Retinal pigment epithelial cell (primary cell): ENCODE data around the gene OPRL1.
"Not testable (repeated sequence)": the region's sequence is repeated elsewhere in the genome, so short reads cannot be mapped to it uniquely, and the experiment has no call there.

Experiments
- DNase-seq: peaks from one replicate; pipeline ENCODE4 v3.0.0-alpha.2; 2010; ENCODE audit warnings: low read depth
- H3K4me3 ChIP-seq: 2 replicates; pipeline ENCODE4 v1.5.1; 2011; ENCODE audit warnings: mild to moderate bottlenecking, low read length, control low read depth, moderate library complexity
- TF ChIP-seq, protein P1 (sequence below): conservative IDR thresholded peaks from 2 replicates; pipeline ENCODE4 v1.5.1; 2011; ENCODE audit warnings: low read depth, low read length, control low read depth, inconsistent platforms

OPRL1 gene

DNA sequence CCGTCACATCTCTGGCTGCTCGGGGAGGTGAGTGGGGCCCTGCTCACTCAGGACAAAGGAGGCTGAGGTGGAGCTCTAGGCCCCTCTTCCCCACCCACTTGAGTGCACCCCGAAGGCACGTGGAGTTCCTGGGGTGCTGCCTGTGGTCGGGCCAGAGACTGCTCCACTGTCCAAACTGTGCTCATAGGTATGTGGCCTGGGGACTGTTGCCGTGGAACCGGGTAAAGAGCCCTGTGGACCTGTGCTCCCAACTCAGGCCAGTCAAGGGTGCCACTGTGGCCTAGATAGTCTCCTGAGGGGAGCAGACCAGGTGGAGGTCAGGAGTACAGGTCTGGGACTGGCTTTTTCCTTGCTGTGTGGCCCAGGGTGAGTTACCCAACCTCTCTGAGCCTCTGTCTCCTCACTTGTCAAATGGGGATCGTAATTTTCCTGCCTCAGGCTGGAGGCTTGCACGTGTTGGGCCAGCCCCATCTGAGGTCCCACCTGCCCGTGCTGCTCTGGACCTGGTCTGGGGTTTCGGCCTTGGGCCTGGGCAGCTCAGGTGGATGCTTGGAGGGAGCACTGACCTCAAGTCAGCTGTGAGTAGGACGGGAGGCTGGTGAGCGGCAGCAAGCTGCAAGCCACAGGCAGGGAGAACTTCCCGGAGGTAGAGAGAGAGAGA lies 39.9 kb downstream of the OPRL1 start:
- no peak for DNase-seq
- no peak overlapping the region for H3K4me3 ChIP-seq
- TF ChIP-seq, protein P1, sequence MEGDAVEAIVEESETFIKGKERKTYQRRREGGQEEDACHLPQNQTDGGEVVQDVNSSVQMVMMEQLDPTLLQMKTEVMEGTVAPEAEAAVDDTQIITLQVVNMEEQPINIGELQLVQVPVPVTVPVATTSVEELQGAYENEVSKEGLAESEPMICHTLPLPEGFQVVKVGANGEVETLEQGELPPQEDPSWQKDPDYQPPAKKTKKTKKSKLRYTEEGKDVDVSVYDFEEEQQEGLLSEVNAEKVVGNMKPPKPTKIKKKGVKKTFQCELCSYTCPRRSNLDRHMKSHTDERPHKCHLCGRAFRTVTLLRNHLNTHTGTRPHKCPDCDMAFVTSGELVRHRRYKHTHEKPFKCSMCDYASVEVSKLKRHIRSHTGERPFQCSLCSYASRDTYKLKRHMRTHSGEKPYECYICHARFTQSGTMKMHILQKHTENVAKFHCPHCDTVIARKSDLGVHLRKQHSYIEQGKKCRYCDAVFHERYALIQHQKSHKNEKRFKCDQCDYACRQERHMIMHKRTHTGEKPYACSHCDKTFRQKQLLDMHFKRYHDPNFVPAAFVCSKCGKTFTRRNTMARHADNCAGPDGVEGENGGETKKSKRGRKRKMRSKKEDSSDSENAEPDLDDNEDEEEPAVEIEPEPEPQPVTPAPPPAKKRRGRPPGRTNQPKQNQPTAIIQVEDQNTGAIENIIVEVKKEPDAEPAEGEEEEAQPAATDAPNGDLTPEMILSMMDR, result no peak

DNA sequence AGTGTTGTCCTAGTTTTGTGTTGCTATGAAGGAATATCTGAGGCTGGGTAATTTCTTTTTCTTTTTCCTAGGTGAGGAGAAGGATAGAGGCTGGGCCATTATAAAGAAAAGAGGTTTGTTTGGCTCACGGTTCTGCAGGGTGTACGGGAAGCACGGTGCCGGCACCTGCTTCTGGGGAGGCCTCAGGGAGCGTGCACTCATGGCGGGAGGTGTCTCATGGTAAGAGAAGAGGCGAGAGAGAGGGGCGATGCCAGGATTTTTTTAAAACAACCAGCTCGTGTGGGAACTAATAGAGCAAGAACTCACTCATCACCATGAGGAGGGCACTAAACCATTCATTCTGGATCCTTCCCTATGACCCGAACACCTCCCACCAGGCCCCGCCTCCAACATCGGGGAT lies 41.7 kb downstream of the OPRL1 start:
- TF ChIP-seq, protein P1, result no peak
- DNase-seq, result no peak
- H3K4me3 ChIP-seq, result no peak overlapping the region

DNA sequence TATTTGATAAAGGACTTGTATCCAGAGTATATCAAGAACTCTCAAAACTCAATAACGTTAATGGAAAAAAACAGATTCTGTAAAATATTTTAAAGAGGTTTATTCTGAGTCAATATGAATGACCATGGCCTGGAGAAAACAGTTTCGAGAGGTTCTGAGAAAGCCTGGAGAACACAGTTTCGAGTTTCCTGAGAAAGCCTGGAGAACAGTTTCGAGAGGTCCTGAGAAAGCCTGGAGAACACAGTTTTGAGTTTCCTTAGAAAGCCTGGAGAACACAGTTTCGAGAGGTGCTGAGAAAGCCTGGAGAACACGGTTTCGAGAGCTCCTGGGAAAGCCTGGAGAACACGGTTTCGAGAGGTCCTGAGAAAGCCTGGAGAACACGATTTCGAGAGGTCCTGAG lies 43.0 kb downstream of the OPRL1 start:
- DNase-seq, H3K4me3 ChIP-seq: not testable (repeated sequence)

DNA sequence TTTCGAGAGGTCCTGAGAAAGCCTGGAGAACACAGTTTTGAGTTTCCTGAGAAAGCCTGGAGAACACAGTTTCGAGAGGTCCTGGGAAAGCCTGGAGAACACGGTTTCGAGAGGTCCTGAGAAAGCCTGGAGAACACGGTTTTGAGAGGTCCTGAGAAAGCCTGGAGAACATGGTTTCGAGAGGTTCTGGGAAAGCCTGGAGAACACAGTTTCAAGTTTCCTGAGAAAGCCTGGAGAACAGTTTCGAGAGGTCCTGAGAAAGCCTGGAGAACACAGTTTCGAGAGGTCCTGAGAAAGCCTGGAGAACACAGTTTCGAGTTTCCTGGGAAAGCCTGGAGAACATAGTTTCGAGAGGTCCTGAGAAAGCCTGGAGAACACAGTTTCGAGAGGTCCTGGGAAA lies 43.6 kb downstream of the OPRL1 start:
- H3K4me3 ChIP-seq, DNase-seq: not testable (repeated sequence)

DNA sequence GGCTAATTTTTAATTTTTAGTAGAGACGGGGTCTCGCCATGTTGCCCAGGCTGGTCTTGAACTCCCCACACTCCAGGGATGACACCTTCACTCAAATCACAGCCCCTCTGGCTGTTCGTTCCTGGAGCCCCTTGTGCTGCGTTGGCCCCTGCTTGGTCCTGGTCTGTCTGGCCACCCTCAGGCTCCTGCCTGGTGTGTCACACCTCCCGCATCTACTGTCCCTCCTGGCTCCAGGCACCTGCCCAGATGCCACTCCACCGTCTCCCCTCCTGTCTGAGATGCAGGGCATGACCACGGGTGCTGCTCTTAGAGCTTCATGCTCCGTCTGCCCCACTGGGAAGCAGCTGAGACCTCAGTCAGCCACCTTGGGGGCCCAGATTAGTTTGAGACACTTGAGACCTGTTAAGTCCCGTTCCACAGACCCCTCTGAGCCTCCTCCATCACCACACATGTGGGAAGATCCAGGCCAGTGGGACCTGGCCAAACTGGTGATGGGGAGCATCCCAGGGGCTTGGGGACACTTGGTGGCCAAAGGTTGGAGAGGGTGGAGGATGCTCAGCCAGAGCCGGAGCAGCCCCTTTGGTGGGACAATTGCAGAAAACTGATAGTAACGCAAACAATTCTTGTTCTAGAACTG lies 49.4 kb downstream of the OPRL1 start:
- no peak for DNase-seq
- TF ChIP-seq, protein P1, result no peak
- H3K4me3 ChIP-seq, result no peak overlapping the region

DNA sequence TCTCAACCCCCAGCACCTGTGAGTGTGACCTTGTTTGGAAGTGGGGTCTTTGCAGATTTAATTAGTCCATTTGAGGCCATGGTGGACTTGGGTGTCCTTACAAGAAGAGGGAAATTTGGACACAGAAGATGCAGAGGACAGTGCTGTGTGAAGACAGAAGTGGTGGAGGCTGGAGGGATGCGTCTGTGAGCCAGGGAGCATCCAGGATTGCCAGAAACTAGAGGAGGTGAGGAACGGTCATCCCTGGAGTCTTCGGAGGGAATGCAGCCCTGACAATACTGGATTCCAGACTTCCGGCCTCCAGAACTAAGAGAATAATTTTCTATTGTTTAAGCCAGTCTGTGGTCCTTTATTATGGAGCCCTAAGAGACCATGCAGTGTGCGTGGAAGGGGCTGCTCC lies 50.4 kb downstream of the OPRL1 start:
- no peak for DNase-seq
- H3K4me3 ChIP-seq, result no peak overlapping the region
- TF ChIP-seq, protein P1, result no peak

DNA sequence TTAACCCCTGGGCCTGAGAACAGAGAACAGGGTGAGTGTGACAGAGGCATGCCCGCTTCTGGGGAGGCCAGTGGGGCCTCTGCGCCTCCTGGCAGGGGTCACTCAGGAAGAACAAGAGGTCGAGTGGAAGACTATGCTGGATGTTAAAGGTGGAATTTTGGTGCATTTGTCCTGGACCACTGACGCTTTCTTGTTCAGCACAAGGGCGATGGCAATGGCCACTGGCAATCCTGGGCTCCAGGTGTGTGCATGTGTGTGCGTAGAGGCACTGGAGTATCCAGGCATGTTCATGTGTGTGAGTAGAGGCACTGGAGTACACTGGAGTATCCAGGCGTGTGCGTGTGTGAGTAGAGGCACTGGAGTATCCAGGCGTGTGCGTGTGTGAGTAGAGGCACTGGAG lies 51.0 kb downstream of the OPRL1 start:
- TF ChIP-seq, protein P1, result no peak

DNA sequence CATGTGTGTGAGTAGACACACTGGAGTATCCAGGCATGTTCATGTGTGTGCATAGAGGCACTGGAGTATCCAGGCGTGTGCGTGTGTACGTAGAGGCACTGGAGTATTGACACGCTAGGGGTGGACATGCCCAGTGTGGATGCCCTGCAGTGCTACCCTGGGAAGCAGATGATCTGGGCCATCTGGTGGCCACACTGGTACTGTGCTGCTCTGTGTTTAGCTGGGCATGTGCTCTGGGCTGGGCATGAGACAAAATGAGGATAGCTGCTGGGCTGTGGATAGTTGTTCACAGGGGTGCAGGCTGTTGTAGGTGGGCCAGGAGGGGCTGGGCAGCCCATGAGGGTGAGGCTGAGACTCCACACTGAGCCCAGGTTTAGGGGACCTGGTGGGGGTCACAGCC lies 51.5 kb downstream of the OPRL1 start:
- H3K4me3 ChIP-seq, result no peak overlapping the region
- no peak for DNase-seq
- TF ChIP-seq, protein P1, result peak; percentile 46

More for the DNA sequence above, 51.0 kb downstream of the OPRL1 start:
- DNase-seq, result no peak
- H3K4me3 ChIP-seq, result no peak overlapping the region
